Neural cell (in vitro differentiated cells): ENCODE data around the gene FKBP1A. TPM values are rescaled to one million over a fixed set of nuclear protein-coding genes. Genes with fewer than 3 reads are reported as not detected.

Experiments used
- H2AFZ ChIP-seq: fragments of 200-600, 300-800 bp; sonication (generic), shearing (Covaris generic); 2 replicates; pipeline ENCODE4 v1.6.0; 2014; ENCODE audit warnings: low read depth, mild to moderate bottlenecking, antibody characterized with exemption, low read length, moderate library complexity
- H3F3A ChIP-seq: fragments of 200-600 bp; shearing (Covaris generic); 2 replicates; pipeline ENCODE4 v1.6.1; 2016; ENCODE audit warnings: mild to moderate bottlenecking, moderate library complexity, mixed read lengths, antibody characterized with exemption, low read length; ENCODE audit not compliant: insufficient read depth, poor library complexity, severe bottlenecking
- H3K27ac ChIP-seq: fragments of 200-600, 300-800 bp; sonication (generic), shearing (Covaris generic); 2 replicates; pipeline ENCODE4 v1.5.1; 2014; ENCODE audit warnings: mild to moderate bottlenecking, low read length, moderate library complexity
- H3K27me3 ChIP-seq: fragments of 300-800, 200-600 bp; sonication (generic), shearing (Covaris generic); 2 replicates; pipeline ENCODE4 v1.6.0; 2014; ENCODE audit warnings: mild to moderate bottlenecking, low read depth, low read length, moderate library complexity; ENCODE audit not compliant: insufficient read depth
- H3K36me3 ChIP-seq: fragments of 300-800, 200-600 bp; sonication (generic), shearing (Covaris generic); 2 replicates; pipeline ENCODE4 v1.5.1; 2014; ENCODE audit warnings: mild to moderate bottlenecking, antibody characterized with exemption, low read length, moderate library complexity; ENCODE audit not compliant: insufficient read depth
- H3K4me2 ChIP-seq: fragments of 300-800, 200-600 bp; sonication (generic), shearing (Covaris generic); 2 replicates; pipeline ENCODE4 v1.6.0; 2014; ENCODE audit warnings: mild to moderate bottlenecking, low read length
- H3K4me3 ChIP-seq: fragments of 300-800, 200-600 bp; sonication (generic), shearing (Covaris generic); 2 replicates; pipeline ENCODE4 v1.5.1; 2014; ENCODE audit warnings: mild to moderate bottlenecking, low read length, moderate library complexity
- H3K79me2 ChIP-seq: fragments of 200-600 bp; shearing (Covaris generic); replicated peaks from 2 replicates; pipeline ENCODE4 v1.6.0; 2014; ENCODE audit warnings: mild to moderate bottlenecking, low read length, moderate library complexity; ENCODE audit not compliant: insufficient read depth
- H3K9ac ChIP-seq: fragments of 300-800, 200-600 bp; sonication (generic), shearing (Covaris generic); 2 replicates; pipeline ENCODE4 v1.6.1; 2016; ENCODE audit warnings: mild to moderate bottlenecking, low read length, mixed read lengths
- H3K9me2 ChIP-seq: fragments of 200-600 bp; shearing (Covaris generic); 2 replicates; pipeline ENCODE4 v1.6.1; 2016; ENCODE audit warnings: mild to moderate bottlenecking, low read length, mixed read lengths; ENCODE audit not compliant: insufficient read depth
- H3K9me3 ChIP-seq: fragments of 200-600, 300-800 bp; sonication (generic), shearing (Covaris generic); 2 replicates; pipeline ENCODE4 v1.6.1; 2016; ENCODE audit warnings: mild to moderate bottlenecking, mixed run types, low read length, moderate library complexity, mixed read lengths
- H4K20me1 ChIP-seq: fragments of 200-600 bp; shearing (Covaris generic); 2 replicates; pipeline ENCODE4 v1.6.1; 2016; ENCODE audit warnings: mild to moderate bottlenecking, mixed run types; ENCODE audit not compliant: insufficient read depth
- CTCF ChIP-seq: fragments of 450-650 bp; IDR thresholded peaks from 2 replicates; pipeline ENCODE4 v1.5.1; 2014; ENCODE audit warnings: antibody characterized with exemption, mild to moderate bottlenecking, moderate library complexity; ENCODE audit not compliant: poor library complexity, severe bottlenecking
- EP300 ChIP-seq: fragments of 450-650 bp; conservative IDR thresholded peaks from 2 replicates; pipeline ENCODE4 v1.6.1; 2014; ENCODE audit warnings: antibody characterized with exemption, mild to moderate bottlenecking, moderate library complexity; ENCODE audit not compliant: poor library complexity, severe bottlenecking
- EZH2 ChIP-seq: fragments of 200-600, 300-800 bp; shearing (Covaris generic), sonication (generic); IDR thresholded peaks from 2 replicates; pipeline ENCODE4 v1.6.1; 2014; ENCODE audit warnings: antibody characterized with exemption, low read length, borderline replicate concordance, mild to moderate bottlenecking; ENCODE audit not compliant: insufficient read depth, poor library complexity, severe bottlenecking
- MXI1 ChIP-seq: fragments of 450-650 bp; conservative IDR thresholded peaks from 2 replicates; pipeline ENCODE4 v1.6.1; 2014; ENCODE audit warnings: antibody characterized with exemption, mild to moderate bottlenecking; ENCODE audit not compliant: poor library complexity, severe bottlenecking
- POLR2AphosphoS5 ChIP-seq: IDR thresholded peaks from 2 replicates; pipeline ENCODE4 v1.6.1; 2012
- RAD21 ChIP-seq: fragments of 450-650 bp; conservative IDR thresholded peaks from 2 replicates; pipeline ENCODE4 v1.6.1; 2014; ENCODE audit warnings: antibody characterized with exemption, mild to moderate bottlenecking, moderate library complexity
- REST ChIP-seq: IDR thresholded peaks from 2 replicates; pipeline ENCODE4 v1.6.1; 2012; ENCODE audit warnings: borderline replicate concordance
- SMC3 ChIP-seq: fragments of 450-650 bp; conservative IDR thresholded peaks from 2 replicates; pipeline ENCODE4 v1.6.1; 2014; ENCODE audit warnings: antibody characterized with exemption, mild to moderate bottlenecking, moderate library complexity; ENCODE audit not compliant: poor library complexity
- TAF1 ChIP-seq: IDR thresholded peaks from 2 replicates; pipeline ENCODE4 v1.6.1; 2012; ENCODE audit warnings: low read depth
- polyA plus RNA-seq: library from polyadenylated mRNA; depleted of rRNA; stranded (reverse); fragments of >200 nt; gene quantifications from 2 replicates; pipeline ENCODE4 v1.2.3, GENCODE V29; 2014

Gene FKBP1A
- polyA plus RNA-seq, 1 donor from 2014 or later: 150 TPM

- Histone ChIP-seq H2AFZ (no peak overlapping the region), H3K27me3 (no peaks in the 10 kb centered on the region), H3F3A (no peaks in the 10 kb centered on the region), H3K36me3 (no peaks in the 10 kb centered on the region), H3K27ac (no peak overlapping the region), H4K20me1 (no peaks in the 10 kb centered on the region), H3K9ac (no peak overlapping the region), H3K9me3 (peaks cover 5% of the 10 kb centered on the region), H3K79me2 (no peaks in the 10 kb centered on the region), H3K4me2 (no peak overlapping the region), H3K4me3 (no peak overlapping the region), H3K9me2 (no peaks in the 10 kb centered on the region)
- TF ChIP-seq REST (no peak), POLR2AphosphoS5 (no peak)
These were observed 37.2 kb upstream of the FKBP1A start for GRCh38 chr20:1430004-1430451.

- Histone ChIP-seq H3K4me3 (no peak overlapping the region), H3K4me2 (no peak overlapping the region), H4K20me1 (no peaks in the 10 kb centered on the region), H3K9ac (no peak overlapping the region), H3K27ac (no peak overlapping the region), H3K9me2 (no peaks in the 10 kb centered on the region), H3F3A (no peaks in the 10 kb centered on the region), H3K9me3 (peaks cover 5% of the 10 kb centered on the region), H3K36me3 (no peaks in the 10 kb centered on the region), H3K79me2 (no peaks in the 10 kb centered on the region), H2AFZ (no peak overlapping the region), H3K27me3 (no peaks in the 10 kb centered on the region)
- TF ChIP-seq EZH2: no peak
- no peak for TF ChIP-seq POLR2AphosphoS5
- no peak for TF ChIP-seq RAD21
- TF ChIP-seq EP300: no peak
- no peak for TF ChIP-seq SMC3
- no peak for TF ChIP-seq REST
- TF ChIP-seq TAF1: no peak
- no peak for TF ChIP-seq CTCF
- no peak for TF ChIP-seq MXI1
These were observed 36.4 kb upstream of the FKBP1A start for GRCh38 chr20:1429143-1429728.
